Epithelial cell of proximal tubule (primary cell): ENCODE results near the gene STAT5B. TPM values are rescaled to one million over a fixed set of nuclear protein-coding genes. Genes with fewer than 3 reads are reported as not detected.
"Not testable (repeated sequence)": the region's sequence is repeated elsewhere in the genome, so short reads cannot be mapped to it uniquely, and the experiment has no call there.

Experiments
- DNase-seq: peaks from one replicate; pipeline ENCODE4 v3.0.0-alpha.2; 2011; ENCODE audit warnings: low read depth
- H3K4me3 ChIP-seq: 2 replicates; pipeline ENCODE4 v1.5.1; 2011; ENCODE audit warnings: low read depth, mild to moderate bottlenecking, low read length
- total RNA-seq: library from RNA; depleted of rRNA; stranded (reverse); fragments of >200 nt; gene quantifications from 2 replicates; pipeline ENCODE4 v1.2.3, GENCODE V29; 2015
- TF ChIP-seq, protein P1 (sequence below): conservative IDR thresholded peaks from 2 replicates; pipeline ENCODE4 v1.5.1; 2012; ENCODE audit warnings: low read depth, mild to moderate bottlenecking, low read length

STAT5B gene
- total RNA-seq, 1 donor from 2014 or later, result 16.0 TPM

DNA sequence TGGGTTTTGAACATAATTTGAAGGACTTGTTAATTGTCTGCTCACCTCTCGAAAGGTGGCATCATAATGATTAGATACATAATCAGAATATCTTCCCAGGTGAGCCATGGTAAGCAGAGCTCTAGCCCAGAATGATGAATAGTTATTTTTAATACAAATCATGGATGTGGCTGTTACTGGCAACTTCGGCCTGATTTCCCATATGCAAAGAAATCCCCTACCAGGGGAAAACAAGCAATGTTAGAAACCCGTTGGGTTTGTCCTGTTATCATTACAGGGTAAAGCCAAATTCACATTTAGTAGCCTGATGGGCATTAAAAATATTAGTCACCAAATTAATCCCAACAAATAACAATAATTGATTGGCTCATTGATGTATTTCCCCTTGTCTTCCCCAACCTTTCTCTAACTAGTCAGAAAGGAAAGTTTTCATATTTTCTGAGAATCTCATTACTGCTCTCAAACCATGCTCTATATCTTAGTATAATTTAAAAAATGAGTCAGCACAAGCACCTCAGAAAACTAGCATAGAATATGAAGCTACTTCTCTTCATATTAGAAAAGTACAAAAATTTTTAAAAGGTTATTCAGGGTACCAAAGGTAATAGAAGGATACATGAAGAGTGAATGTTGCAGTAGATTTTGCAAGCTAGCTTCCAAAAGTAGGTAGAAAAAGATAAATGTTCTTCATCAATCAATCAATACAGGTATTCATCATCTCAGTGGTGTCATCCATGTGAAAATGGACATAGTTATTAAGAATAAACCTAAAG lies 5.0 kb downstream of the STAT5B start:
- H3K4me3 ChIP-seq, result no peak overlapping the region
- TF ChIP-seq, protein P1, sequence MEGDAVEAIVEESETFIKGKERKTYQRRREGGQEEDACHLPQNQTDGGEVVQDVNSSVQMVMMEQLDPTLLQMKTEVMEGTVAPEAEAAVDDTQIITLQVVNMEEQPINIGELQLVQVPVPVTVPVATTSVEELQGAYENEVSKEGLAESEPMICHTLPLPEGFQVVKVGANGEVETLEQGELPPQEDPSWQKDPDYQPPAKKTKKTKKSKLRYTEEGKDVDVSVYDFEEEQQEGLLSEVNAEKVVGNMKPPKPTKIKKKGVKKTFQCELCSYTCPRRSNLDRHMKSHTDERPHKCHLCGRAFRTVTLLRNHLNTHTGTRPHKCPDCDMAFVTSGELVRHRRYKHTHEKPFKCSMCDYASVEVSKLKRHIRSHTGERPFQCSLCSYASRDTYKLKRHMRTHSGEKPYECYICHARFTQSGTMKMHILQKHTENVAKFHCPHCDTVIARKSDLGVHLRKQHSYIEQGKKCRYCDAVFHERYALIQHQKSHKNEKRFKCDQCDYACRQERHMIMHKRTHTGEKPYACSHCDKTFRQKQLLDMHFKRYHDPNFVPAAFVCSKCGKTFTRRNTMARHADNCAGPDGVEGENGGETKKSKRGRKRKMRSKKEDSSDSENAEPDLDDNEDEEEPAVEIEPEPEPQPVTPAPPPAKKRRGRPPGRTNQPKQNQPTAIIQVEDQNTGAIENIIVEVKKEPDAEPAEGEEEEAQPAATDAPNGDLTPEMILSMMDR, result no peak
- DNase-seq, result no peak

DNA sequence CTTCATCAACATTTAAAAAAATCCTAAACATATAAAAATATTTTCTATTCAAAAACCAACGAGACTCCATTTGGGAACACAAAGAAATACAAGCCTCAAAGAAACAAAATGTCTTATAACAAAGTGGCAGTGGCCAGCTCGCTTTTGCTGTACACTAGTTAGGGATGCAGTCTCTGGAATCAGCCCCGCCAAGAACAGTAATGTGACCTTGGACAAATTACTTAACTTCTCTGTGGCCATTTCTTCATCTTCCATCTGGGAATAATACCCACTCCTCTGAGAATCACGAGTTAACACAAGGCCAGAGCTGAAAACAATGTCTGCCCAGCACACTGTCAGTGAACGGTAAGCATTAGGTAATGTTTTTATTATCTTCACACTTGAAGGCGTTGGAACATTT lies 5.6 kb downstream of the STAT5B start:
- no peak for DNase-seq
- TF ChIP-seq, protein P1, result no peak
- no peak overlapping the region for H3K4me3 ChIP-seq

DNA sequence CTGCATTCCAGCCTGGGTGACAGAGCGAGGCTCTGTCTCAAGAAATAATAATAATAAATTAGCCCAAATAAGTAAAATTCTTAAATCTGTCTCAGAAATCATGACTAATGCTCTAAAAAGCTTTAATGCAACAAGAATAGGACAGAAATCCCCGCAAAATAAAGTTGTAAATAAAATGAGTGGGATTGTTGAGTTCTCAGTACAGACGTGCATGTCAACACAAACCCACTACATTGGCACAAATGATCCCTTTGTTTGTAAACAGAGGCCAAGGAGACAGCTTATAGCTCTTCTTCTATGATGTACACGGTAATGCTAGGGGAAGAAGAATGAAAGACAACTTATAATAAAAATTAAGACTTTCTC lies 6.0 kb downstream of the STAT5B start:
- no peak for DNase-seq
- TF ChIP-seq, protein P1, result no peak
- no peak overlapping the region for H3K4me3 ChIP-seq

DNA sequence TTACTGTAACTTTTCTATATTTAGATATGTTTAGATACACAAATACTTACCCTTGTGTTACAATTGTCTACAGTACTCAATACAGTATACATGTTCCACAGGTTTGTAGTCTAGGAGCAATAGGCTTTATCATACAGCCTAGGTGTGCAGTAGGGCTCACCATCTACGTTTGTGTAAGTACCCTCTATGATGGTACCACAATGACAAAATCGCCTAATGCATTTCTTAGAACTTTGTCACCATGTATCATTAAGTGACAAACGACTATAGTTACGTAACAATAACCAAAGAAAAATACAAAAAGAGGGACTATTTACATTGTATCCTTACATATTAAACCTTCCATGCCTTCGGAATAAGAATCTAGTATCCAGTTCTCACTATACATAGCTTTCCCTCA lies 8.0 kb downstream of the STAT5B start:
- no peak for DNase-seq
- H3K4me3 ChIP-seq, result no peak overlapping the region
- TF ChIP-seq, protein P1, result no peak

DNA sequence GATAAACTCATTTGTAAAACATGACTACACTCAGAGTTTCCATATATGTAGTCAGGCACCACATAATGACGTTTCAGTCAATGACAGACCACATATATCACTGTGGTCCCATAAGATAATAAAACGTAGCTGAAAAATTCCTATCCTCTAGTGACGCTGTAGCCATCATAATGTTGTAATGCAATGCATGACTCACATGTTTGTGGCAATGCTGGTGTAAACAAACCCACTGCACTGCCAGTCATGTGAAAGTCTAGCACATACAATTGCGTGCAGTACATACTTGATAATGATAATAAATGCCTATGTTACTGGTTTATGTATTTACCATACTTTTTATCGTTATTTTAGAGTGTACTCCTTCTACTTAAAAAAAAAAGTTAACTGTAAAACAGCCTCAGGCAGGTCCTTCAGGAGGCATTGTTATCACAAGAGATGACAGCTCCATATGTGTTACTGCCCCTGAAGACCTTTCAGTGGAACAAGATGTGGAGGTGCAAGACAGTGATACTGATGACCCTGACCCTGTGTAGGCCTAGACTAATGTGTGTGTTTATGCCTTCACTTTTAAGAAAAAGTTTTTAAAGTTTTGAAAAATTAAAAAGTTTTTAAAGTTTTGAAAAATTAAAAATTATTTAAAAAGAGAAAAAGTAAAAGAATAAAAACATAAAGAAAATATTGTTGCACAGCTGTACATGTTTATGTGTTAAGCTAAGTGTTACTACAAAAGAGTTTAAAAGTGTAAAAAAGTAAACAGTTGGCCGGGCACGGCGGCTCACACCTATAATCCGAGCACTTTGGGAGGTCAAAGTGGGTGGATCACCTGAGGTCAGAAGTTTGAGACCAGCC lies 9.0 kb downstream of the STAT5B start:
- TF ChIP-seq, protein P1, result no peak
- no peak overlapping the region for H3K4me3 ChIP-seq
- DNase-seq, result no peak

DNA sequence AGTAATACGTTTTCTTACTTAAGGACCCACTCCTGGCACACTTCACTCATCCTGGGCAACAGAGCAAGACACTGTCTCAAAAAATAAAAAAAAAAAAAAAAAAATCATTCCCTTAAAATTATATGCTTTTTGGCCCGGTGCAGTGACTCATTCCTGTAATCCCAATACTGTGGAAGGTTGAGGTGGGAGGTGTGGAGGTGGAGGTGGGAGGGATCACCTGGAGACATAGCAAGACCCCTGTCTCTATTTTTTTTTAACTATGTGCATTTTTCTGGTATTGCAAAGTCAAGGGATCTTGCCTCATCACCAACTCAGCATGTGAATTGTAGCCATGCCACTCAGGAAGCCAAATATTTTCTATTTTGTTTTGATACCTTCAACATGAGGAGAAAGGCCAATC lies 9.7 kb downstream of the STAT5B start:
- DNase-seq, result no peak
- H3K4me3 ChIP-seq, result no peak overlapping the region
- TF ChIP-seq, protein P1, result no peak

DNA sequence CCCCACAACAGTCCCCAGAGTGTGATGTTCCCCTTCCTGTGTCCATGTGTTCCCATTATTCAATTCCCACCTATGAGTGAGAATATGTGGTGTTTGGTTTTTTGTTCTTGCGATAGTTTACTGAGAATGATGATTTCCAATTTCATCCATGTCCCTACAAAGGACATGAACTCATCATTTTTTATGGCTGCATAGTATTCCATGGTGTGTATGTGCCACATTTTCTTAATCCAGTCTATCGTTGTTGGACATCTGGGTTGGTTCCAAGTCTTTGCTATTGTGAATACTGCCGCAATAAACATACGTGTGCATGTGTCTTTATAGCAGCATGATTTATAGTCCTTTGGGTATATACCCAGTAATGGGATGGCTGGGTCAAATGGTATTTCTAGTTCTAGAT lies 11.8 kb downstream of the STAT5B start:
- not testable (repeated sequence) for H3K4me3 ChIP-seq

More for the DNA sequence above, 11.8 kb downstream of the STAT5B start:
- not testable (repeated sequence) for DNase-seq
